BLaER1 treated with 17β-estradiol and CSF1 and Interleukin-3, amounts not matched to agents 10 nM and 100 nM (cell line): Measurements from ENCODE around the gene SV2A.
"Not testable (repeated sequence)": the region's sequence is repeated elsewhere in the genome, so short reads cannot be mapped to it uniquely, and the experiment has no call there.

ENCODE experiments used
- H3K27ac ChIP-seq, 11 experiments: shearing (Covaris generic); formaldehyde crosslinking; 2 replicates each; pipeline ENCODE4 v1.8.1; 2022
- H3K27me3 ChIP-seq, 11 experiments: shearing (Covaris generic); formaldehyde crosslinking; 2 replicates each; pipeline ENCODE4 v1.8.1; 2022
- H3K36me3 ChIP-seq, 11 experiments: shearing (Covaris generic); formaldehyde crosslinking; 2 replicates each; pipeline ENCODE4 v1.8.1; 2022
- H3K4me1 ChIP-seq, 10 experiments: shearing (Covaris generic); formaldehyde crosslinking; 2 replicates each; pipeline ENCODE4 v1.8.1; 2022
- H3K4me2 ChIP-seq, 11 experiments: shearing (Covaris generic); formaldehyde crosslinking; 2 replicates each; pipeline ENCODE4 v1.8.1; 2022
- H3K4me3 ChIP-seq, 10 experiments: shearing (Covaris generic); formaldehyde crosslinking; 2 replicates each; pipeline ENCODE4 v1.8.1; 2022
- H3K9ac ChIP-seq, 11 experiments: shearing (Covaris generic); formaldehyde crosslinking; 2 replicates each; pipeline ENCODE4 v1.8.1; 2022
- H3K9me3 ChIP-seq, 11 experiments: shearing (Covaris generic); formaldehyde crosslinking; replicated peaks in 1 of 11; 2 replicates each; pipeline ENCODE4 v1.8.1; 2022
- H4K20me1 ChIP-seq, 11 experiments: shearing (Covaris generic); formaldehyde crosslinking; 2 replicates each; pipeline ENCODE4 v1.8.1; 2022
- Cebpa-rat ChIP-seq, 11 experiments: shearing (Covaris generic); IDR thresholded peaks; 2 replicates each; pipeline ENCODE4 v1.8.1; 2022

The SV2A gene

DNA sequence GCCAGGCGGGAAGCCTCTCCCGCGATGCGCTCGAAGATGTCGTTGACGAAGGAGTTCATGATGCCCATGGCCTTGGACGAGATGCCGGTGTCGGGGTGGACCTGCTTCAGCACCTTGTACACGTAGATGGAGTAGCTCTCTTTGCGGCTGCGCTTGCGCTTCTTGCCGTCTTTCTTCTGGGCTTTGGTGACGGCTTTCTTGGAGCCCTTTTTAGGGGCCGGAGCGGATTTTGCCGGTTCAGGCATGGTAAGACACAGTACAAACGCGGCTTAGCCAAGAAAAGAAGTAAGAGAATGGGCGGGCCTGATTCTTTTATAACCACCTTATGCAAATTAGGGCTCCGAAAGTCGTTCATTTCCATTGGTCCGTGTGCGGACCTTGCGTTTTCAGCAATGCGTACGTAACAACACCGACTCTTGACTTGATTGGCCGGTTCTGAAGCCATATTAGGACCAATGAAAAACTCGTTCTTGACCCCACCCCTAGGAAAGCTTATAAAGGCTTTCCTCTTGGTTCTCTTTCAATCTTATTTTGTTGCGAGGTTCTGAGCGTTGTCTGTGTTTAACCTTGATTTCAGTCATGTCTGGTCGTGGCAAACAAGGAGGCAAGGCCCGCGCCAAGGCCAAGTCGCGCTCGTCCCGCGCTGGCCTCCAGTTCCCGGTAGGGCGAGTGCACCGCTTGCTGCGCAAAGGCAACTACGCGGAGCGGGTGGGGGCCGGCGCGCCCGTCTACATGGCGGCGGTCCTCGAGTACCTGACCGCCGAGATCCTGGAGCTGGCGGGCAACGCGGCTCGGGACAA lies 31.0 kb downstream of the SV2A start:
- Histone ChIP-seq H3K4me1 (peaks cover 32 to 43% (median 38%) of the 10 kb centered on the region in 10 experiments), H3K9ac (peak overlapping the region; percentile 87 to 97 (median 94)), H3K4me2 (peak overlapping the region; percentile 84 to 96 (median 91)), H3K27ac (peak overlapping the region; percentile 88 to 97 (median 95)), H3K9me3 (no peaks in the 10 kb centered on the region), H3K27me3 (no peaks in the 10 kb centered on the region), H3K4me3 (peak overlapping the region; percentile 60 to 80 (median 76)), H3K36me3 (no peaks in the 10 kb centered on the region), H4K20me1 (peaks cover 11 to 40% (median 27%) of the 10 kb centered on the region in 11 experiments; a peak in 15 of 22 replicates)
- no peak for TF ChIP-seq Cebpa-rat (IDR thresholded peaks at IDR 0.05)

DNA sequence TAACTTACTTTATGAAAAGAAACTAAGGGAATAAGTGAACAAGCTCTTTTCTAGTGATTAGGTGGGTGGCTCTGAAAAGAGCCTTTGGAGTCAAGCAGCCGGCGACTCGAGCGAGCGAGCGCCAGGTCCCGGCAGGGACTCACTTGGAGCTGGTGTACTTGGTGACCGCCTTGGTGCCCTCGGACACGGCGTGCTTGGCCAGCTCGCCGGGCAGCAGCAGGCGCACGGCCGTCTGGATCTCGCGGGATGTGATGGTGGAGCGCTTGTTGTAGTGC lies 31.6 kb downstream of the SV2A start:
- Histone ChIP-seq H3K9ac (peak overlapping the region; percentile 87 to 97 (median 94)), H3K27ac (peak overlapping the region; percentile 88 to 97 (median 94)), H3K4me2 (peak overlapping the region; percentile 84 to 96 (median 90)), H3K4me1 (peaks cover 28 to 37% (median 34%) of the 10 kb centered on the region in 10 experiments), H3K4me3 (peak overlapping the region; percentile 59 to 80 (median 76)), H4K20me1 (peaks cover 11 to 46% (median 27%) of the 10 kb centered on the region in 11 experiments; a peak in 15 of 22 replicates)
- not testable (repeated sequence) for H3K27me3 ChIP-seq, H3K36me3 ChIP-seq, H3K9me3 ChIP-seq

- peak overlapping the region; percentile 88 to 97 (median 94) for H3K27ac ChIP-seq
- peaks cover 11 to 51% (median 27%) of the 10 kb centered on the region in 11 experiments; a peak in 15 of 22 replicates for H4K20me1 ChIP-seq
- peak overlapping the region; percentile 59 to 80 (median 76) for H3K4me3 ChIP-seq
- H3K9ac ChIP-seq: peak overlapping the region; percentile 87 to 97 (median 94)
- H3K9me3 ChIP-seq: no peaks in the 10 kb centered on the region
- H3K4me2 ChIP-seq: peak overlapping the region; percentile 84 to 96 (median 90)
- H3K36me3 ChIP-seq: no peaks in the 10 kb centered on the region
- peaks cover 26 to 35% (median 32%) of the 10 kb centered on the region in 10 experiments for H3K4me1 ChIP-seq
- TF ChIP-seq Cebpa-rat (IDR thresholded peaks at IDR 0.05): no peak
- no peaks in the 10 kb centered on the region for H3K27me3 ChIP-seq
Observed at GRCh38 chr1:149885339-149886120, 32.1 kb downstream of the SV2A start.

GRCh38 chr1:149884433-149885338 lies 33.0 kb downstream of the SV2A start:
- Histone ChIP-seq H4K20me1 (peaks cover 11 to 58% (median 27%) of the 10 kb centered on the region in 11 experiments; a peak in 15 of 22 replicates), H3K36me3 (no peaks in the 10 kb centered on the region), H3K4me2 (peak overlapping the region; percentile 84 to 96 (median 90)), H3K9ac (peak overlapping the region; percentile 87 to 97 (median 94)), H3K4me3 (peak overlapping the region; percentile 59 to 80 (median 76)), H3K4me1 (peaks cover 22 to 36% (median 26%) of the 10 kb centered on the region in 10 experiments), H3K27me3 (no peaks in the 10 kb centered on the region), H3K27ac (peak overlapping the region; percentile 88 to 97 (median 94)), H3K9me3 (no peaks in the 10 kb centered on the region)
- TF ChIP-seq Cebpa-rat (IDR thresholded peaks at IDR 0.05): no peak

DNA sequence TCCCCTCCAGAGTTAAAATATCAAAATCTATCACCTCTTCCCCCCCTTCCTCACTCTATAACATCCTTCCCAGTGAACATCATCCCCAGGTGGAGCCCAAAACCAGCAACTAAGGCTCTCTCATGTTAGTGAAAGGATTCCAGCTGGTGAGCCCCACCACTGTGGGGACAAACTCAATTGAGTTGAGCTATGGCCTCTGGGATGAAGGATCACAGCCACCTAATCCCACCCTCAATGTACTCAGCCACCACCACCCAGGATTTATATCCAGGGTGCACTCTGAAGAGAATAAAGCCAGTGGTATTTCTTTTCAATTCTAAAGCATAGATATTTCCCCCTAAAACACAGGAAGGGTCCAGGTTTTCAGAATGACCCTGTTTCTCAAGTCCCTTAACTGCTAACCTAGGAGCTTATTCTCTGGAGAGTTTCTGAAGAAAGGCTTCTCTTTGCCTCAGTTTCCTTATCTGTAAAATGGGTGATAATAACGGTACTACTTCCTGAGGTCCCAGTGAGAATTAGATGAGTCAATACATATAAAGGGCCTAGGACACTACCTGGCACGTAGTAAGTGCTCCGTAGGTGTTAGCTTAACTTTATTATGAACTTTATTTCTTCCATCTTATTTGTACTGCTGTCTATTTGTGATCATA lies 33.9 kb downstream of the SV2A start:
- H3K36me3 ChIP-seq: no peaks in the 10 kb centered on the region
- no peak for TF ChIP-seq Cebpa-rat (IDR thresholded peaks at IDR 0.05)
- H3K9me3 ChIP-seq: no peaks in the 10 kb centered on the region
- peaks cover 14 to 32% (median 18%) of the 10 kb centered on the region in 10 experiments for H3K4me1 ChIP-seq
- H3K4me2 ChIP-seq: peak overlapping the region; percentile 84 to 96 (median 90)
- peak overlapping the region in 8 of 10 experiments; percentile 62 to 80 (median 76); a peak in 12 of 20 replicates for H3K4me3 ChIP-seq
- H3K9ac ChIP-seq: peak overlapping the region in 9 of 11 experiments; percentile 87 to 97 (median 95); a peak in 16 of 22 replicates
- peak overlapping the region in 9 of 11 experiments; percentile 88 to 97 (median 95); a peak in 15 of 22 replicates for H3K27ac ChIP-seq
- peaks cover 11 to 67% (median 27%) of the 10 kb centered on the region in 11 experiments; a peak in 15 of 22 replicates for H4K20me1 ChIP-seq
- H3K27me3 ChIP-seq: no peaks in the 10 kb centered on the region

DNA sequence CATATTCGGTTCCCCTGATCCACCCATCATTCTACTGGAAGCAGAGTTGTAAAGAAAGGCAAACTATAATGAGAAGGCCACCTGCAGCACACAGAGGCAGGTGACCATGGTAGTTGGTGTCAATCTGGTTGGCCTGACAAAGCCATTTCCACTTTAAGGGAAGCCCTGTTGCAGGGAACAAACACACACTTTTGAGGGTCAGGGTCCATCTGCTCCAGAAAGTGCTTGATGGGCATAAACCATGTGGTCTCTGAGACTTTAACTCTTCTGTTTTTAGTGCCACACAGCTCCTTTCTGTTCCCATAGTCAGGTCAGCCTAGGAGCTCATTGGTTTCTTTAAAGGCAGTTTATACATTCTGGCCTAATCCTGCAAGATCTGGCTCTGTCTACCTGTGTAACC lies 35.8 kb downstream of the SV2A start:
- Histone ChIP-seq H3K4me2 (no peak overlapping the region), H3K27ac (no peak overlapping the region), H3K4me3 (no peak overlapping the region), H3K9me3 (no peaks in the 10 kb centered on the region), H3K4me1 (peaks cover 14 to 29% (median 17%) of the 10 kb centered on the region in 10 experiments), H3K9ac (no peak overlapping the region), H3K36me3 (no peaks in the 10 kb centered on the region), H4K20me1 (peaks cover 11 to 78% (median 27%) of the 10 kb centered on the region in 11 experiments; a peak in 15 of 22 replicates), H3K27me3 (no peaks in the 10 kb centered on the region)
- TF ChIP-seq Cebpa-rat (IDR thresholded peaks at IDR 0.05): no peak

DNA sequence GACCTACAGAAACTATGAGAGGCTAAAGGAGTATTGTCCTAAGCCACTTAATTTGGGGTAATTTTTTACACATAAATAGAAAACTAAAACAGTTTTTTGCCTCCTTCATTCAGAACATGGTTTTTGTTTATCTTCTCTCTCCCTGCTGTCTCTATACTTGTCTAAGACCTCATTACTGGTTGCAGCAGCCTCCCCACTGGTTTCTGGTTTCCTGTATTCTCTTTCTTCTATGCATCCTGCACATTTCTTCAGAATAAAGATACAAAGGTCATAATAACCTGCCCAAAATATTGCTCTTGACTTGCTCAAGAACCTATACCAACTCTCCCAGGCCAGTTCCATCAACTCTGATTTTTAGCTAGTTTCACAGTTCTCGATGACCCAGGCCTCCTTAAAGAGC lies 38.1 kb downstream of the SV2A start:
- no peaks in the 10 kb centered on the region for H3K36me3 ChIP-seq
- H3K4me3 ChIP-seq: no peak overlapping the region
- H3K27me3 ChIP-seq: no peaks in the 10 kb centered on the region
- H3K9me3 ChIP-seq: no peaks in the 10 kb centered on the region
- no peak overlapping the region for H3K9ac ChIP-seq
- H4K20me1 ChIP-seq: peaks cover 0 to 67% (median 11%) of the 10 kb centered on the region in 11 experiments; a peak in 12 of 22 replicates
- H3K4me1 ChIP-seq: peaks cover 11 to 19% (median 12%) of the 10 kb centered on the region in 10 experiments
- H3K27ac ChIP-seq: no peak overlapping the region
- no peak for TF ChIP-seq Cebpa-rat (IDR thresholded peaks at IDR 0.05)
- peak overlapping the region in 2 of 11 experiments; percentile 20 to 29; a peak in 1 of 22 replicates for H3K4me2 ChIP-seq
